HepG2 (cell line): ENCODE data around the gene NAP1L4. TPM values are rescaled to one million over a fixed set of nuclear protein-coding genes. Genes with fewer than 3 reads are reported as not detected.

Experiments used
- ATAC-seq: fragments of 200-7000 bp; cut with Tn5 transposase; 3 replicates; pipeline ENCODE4 v1.9.1; 2020; ENCODE audit warnings: mild to moderate bottlenecking, moderate library complexity
- BruUV-seq: library from RNA; stranded (reverse); fragments of 400-500 nt; replicated peaks from 2 replicates; lab custom pipeline; 2021; lab: Mats Ljungman, UMichigan
- CTCF ChIA-PET: fragments of 300-600 bp; formaldehyde crosslinking; extraction: SDS; loops from one replicate; lab custom pipeline; 2021; ENCODE audit warnings: low total read pairs, inconsistent platforms, low intra/inter-chr PET ratio; lab: Yijun Ruan, JAX
- POLR2A ChIA-PET: fragments of 350-600 bp; sonication (Branson Sonifier 250); formaldehyde crosslinking; loops from one replicate; lab custom pipeline; 2020; ENCODE audit warnings: antibody characterized with exemption, inconsistent platforms; lab: Yijun Ruan, JAX
- DNase-seq: peaks from one replicate; pipeline ENCODE4 v3.0.0-alpha.2; 2015; ENCODE audit warnings: low spot score
- FAIRE-seq: peaks from 3 replicates; lab custom pipeline; 2011; peaks lifted over from hg19 to GRCh38; lab: Jason Lieb, UNC
- H2AFZ ChIP-seq: one replicate; pipeline ENCODE4 v1.6.1; 2011; ENCODE audit warnings: low read length, inconsistent platforms
- H3K27ac ChIP-seq: fragments of 300-600 bp; 3 replicates; pipeline ENCODE4 v1.8.0; 2011; ENCODE audit warnings: mixed run types, mild to moderate bottlenecking, mixed read lengths, low read length, inconsistent platforms; ENCODE audit not compliant: insufficient read depth; ENCODE audit errors: extremely low read length
- H3K27me3 ChIP-seq, 2 experiments: fragments of 200-600 bp in 1 of 2; 2 replicates in 1 of 2; 3 replicates in 1 of 2; pipeline versions ENCODE4 v1.6.0 to v1.8.0; 2011; ENCODE audit warnings: low read length in 2 of 2, mild to moderate bottlenecking in 2 of 2, moderate library complexity in 2 of 2, inconsistent platforms in 1 of 2; ENCODE audit not compliant: insufficient read depth in 2 of 2, control insufficient read depth in 1 of 2
- H3K36me3 ChIP-seq, 2 experiments: fragments of 200-600 bp in 1 of 2; replicated peaks in 1 of 2; 2 replicates in 1 of 2; 3 replicates in 1 of 2; pipeline versions ENCODE4 v1.5.1 to v1.8.0; 2011; ENCODE audit warnings: low read length in 2 of 2, inconsistent platforms in 1 of 2; ENCODE audit not compliant: insufficient read depth in 2 of 2, control insufficient read depth in 1 of 2
- H3K4me1 ChIP-seq: 2 replicates; pipeline ENCODE4 v1.5.1; 2012; ENCODE audit warnings: low read length, inconsistent platforms; ENCODE audit not compliant: insufficient read depth
- H3K4me2 ChIP-seq: 2 replicates; pipeline ENCODE4 v1.6.0; 2011; ENCODE audit warnings: low read depth, low read length, inconsistent platforms
- H3K4me3 ChIP-seq, 3 experiments: fragments of 200-600 bp in 1 of 3; sonication (generic), shearing (Covaris generic) in 1 of 3; replicated peaks in 1 of 3; 2 replicates each; pipeline ENCODE4 v1.5.1; 2011 to 2016; ENCODE audit warnings: low read length in 3 of 3, inconsistent platforms in 2 of 3, low read depth in 2 of 3, mild to moderate bottlenecking in 2 of 3, control low read depth in 1 of 3, mixed read lengths in 1 of 3; ENCODE audit not compliant: insufficient read depth in 1 of 3
- H3K79me2 ChIP-seq: one replicate; pipeline ENCODE4 v1.6.1; 2011; ENCODE audit warnings: low read length, inconsistent platforms; ENCODE audit not compliant: insufficient read depth
- H3K9ac ChIP-seq: 2 replicates; pipeline ENCODE4 v1.6.0; 2011; ENCODE audit warnings: mild to moderate bottlenecking, low read depth, low read length, inconsistent platforms; ENCODE audit not compliant: insufficient read depth
- H3K9me3 ChIP-seq: 2 replicates; pipeline ENCODE4 v1.5.1; 2012; ENCODE audit warnings: mild to moderate bottlenecking, low read length
- H4K20me1 ChIP-seq: 2 replicates; pipeline ENCODE4 v1.6.0; 2011; ENCODE audit warnings: inconsistent platforms, mild to moderate bottlenecking, low read length, moderate library complexity; ENCODE audit not compliant: insufficient read depth
- AGO2 ChIP-seq: fragments of 200-400 bp; formaldehyde crosslinking; optimal IDR thresholded peaks from 2 replicates; pipeline ENCODE3; 2017; ENCODE audit warnings: mild to moderate bottlenecking, low read depth, low read length, moderate library complexity
- KAT8 ChIP-seq: IDR thresholded peaks from 2 replicates; pipeline ENCODE4 v1.6.1; 2016; ENCODE audit warnings: missing genetic modification reagents, missing compliant biosample characterization
- POLR2AphosphoS2 ChIP-seq: IDR thresholded peaks from 2 replicates; pipeline ENCODE4 v1.6.1; 2011; ENCODE audit warnings: low read depth, low read length, improper control_type of control experiment
- THYN1 ChIP-seq: sonication (generic); formaldehyde crosslinking; IDR thresholded peaks from 2 replicates; pipeline ENCODE4 v1.8.1; 2023; ENCODE audit warnings: low read depth, mild to moderate bottlenecking, moderate library complexity, missing genetic modification reagents, borderline replicate concordance
- whole genome bisulfite sequencing: methylation state at CpG from one replicate; pipeline ENCODE4 v1.1.6; 2017; ENCODE audit warnings: low lambda C conversion rate; 5-methylcytosine and 5-hydroxymethylcytosine counted together
- in situ Hi-C: cut with HindIII; loops from 2 replicates; pipeline ENCODE4 v1.10.0; 2017; ENCODE audit warnings: low pct_unique_long_range_greater_than_20kb; ENCODE audit not compliant: extremely low pct_ligation_motif_present
- intact Hi-C: fragments of 100-400 bp; cut with micrococcal nuclease; formaldehyde crosslinking; loops from one replicate; pipeline ENCODE4 v1.10.0; 2022; ENCODE audit not compliant: unreplicated experiment
- polyA plus RNA-seq, 8 experiments: library from polyadenylated mRNA; depleted of rRNA in 3 of 8; stranded (reverse) in 7 of 8; unstranded in 1 of 8; fragments of >200 nt; fragmentation: Illumina TruSeq in 4 of 8; extraction: Trizol in 4 of 8; gene quantifications; 2 replicates each; pipeline versions ENCODE4 v1.2.1 to v1.2.3, GENCODE V29; 2011 to 2016; ENCODE audit warnings: low read depth in 4 of 8, missing spikeins in 1 of 8, mixed read lengths in 1 of 8; ENCODE audit not compliant: insufficient read depth in 1 of 8
- total RNA-seq, 5 experiments: library from RNA; depleted of rRNA; stranded (reverse); fragments of >200 nt; fragmentation: Illumina TruSeq; extraction: Trizol; gene quantifications; 2 replicates each; pipeline ENCODE4 v1.2.3, GENCODE V29; 2016; ENCODE audit warnings: low read depth in 1 of 5
- TF ChIP-seq, protein P1 (sequence below): sonication (generic); formaldehyde crosslinking; IDR thresholded peaks from 2 replicates; pipeline ENCODE4 v1.5.0; 2020; ENCODE audit warnings: missing genetic modification reagents

NAP1L4 gene
- total and polyA plus RNA-seq, 2 of the 13 experiments (the other 11 are each of a cell fraction or from before 2014, with no cell fraction given) = 64.0 to 186 TPM

DNA sequence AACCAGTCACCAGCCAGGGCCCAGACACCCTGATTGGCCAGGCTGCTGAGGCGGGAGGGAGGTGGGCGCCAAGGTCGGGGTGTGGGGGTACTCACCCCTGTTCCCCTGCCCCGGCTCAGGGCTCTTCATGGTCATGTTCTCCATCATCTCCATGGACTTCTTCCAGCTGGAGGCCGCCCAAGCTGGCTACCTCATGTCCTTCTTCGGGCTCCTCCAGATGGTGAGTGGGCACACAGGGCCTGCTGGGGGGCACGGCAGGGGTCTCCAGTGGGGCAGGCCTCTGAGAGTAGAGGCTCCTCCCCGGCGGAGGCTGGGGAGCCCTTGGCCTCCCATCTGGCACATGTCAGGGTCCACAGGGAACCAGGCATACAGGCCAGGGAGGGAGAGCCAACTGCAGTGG lies 72.9 kb downstream of the NAP1L4 start:
- ChIA-PET CTCF (no interaction called here), POLR2A (interaction anchor here (1.2 kb wide), 1 partner anchor 16 kb away, joined by 3 read pairs; no protein-coding TSS in a partner anchor)
- Histone ChIP-seq H3K79me2 (no peaks in the 10 kb centered on the region), H3K4me3 (no peak overlapping the region), H3K36me3 (no peaks in the 10 kb centered on the region), H2AFZ (no peak overlapping the region), H3K9me3 (no peaks in the 10 kb centered on the region), H3K9ac (no peak overlapping the region), H3K27me3 (no peaks in the 10 kb centered on the region), H3K4me1 (no peaks in the 10 kb centered on the region), H3K4me2 (no peak overlapping the region), H4K20me1 (0 out of 2 replicates have a peak, but pooled peaks cover 2% of the 10 kb centered on the region), H3K27ac (no peak overlapping the region)
- intact Hi-C loops (no loop called here), in situ Hi-C loops (no loop called here)
- ATAC-seq (no peak), DNase-seq (no peak), FAIRE-seq (no peak)
- BruUV-seq = no TSS peak
- no CpG with 5 or more reads among the region's 9 CpGs for WGBS
- TF ChIP-seq AGO2 (peak; percentile 52), THYN1 (CRISPR knock-in tag) (no peak)

DNA sequence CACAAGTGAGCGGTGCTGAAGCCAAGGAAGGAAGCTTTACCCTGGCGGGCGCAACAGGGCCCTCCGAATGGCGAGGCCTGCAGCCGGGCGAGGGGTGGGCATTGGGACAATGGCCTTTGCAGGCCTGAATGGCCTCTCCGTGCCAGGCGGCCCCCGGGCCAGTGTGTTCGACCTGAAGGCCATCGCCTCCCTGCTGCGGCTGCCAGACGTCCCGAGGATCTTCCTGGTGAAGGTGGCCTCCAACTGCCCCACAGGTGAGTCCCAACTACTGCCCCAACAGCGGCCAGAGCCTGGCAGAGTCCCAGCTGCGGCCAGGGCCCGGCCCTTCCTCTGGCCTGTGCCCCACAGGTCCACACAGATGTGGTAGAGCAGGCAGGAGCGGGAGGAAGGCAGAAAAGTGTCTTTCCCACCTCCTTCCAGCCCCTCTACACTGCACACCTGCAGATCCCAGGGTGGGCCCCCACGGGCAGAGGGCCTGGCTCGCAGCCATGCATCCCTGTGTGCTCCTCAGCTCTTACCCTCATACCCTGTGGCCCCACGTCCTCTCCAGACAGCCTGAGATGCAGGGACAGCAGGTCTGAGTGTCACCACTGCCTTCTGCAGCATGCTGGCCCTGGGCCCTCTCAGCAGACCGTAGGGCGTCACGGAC lies 74.2 kb downstream of the NAP1L4 start:
- Histone ChIP-seq H4K20me1 (no peaks in the 10 kb centered on the region), H3K36me3 (no peaks in the 10 kb centered on the region), H3K79me2 (no peaks in the 10 kb centered on the region), H2AFZ (no peak overlapping the region), H3K4me1 (peaks cover under 1% of the 10 kb centered on the region), H3K4me2 (no peak overlapping the region), H3K9me3 (no peaks in the 10 kb centered on the region), H3K9ac (no peak overlapping the region), H3K27me3 (no peaks in the 10 kb centered on the region), H3K27ac (no peak overlapping the region), H3K4me3 (no peak overlapping the region)
- in situ Hi-C loops (no loop called here), intact Hi-C loops (no loop called here)
- TF ChIP-seq KAT8 (CRISPR knock-in tag) (no peak), AGO2 (peak; percentile 48), POLR2AphosphoS2 (no peak)
- TF ChIP-seq, protein P1, sequence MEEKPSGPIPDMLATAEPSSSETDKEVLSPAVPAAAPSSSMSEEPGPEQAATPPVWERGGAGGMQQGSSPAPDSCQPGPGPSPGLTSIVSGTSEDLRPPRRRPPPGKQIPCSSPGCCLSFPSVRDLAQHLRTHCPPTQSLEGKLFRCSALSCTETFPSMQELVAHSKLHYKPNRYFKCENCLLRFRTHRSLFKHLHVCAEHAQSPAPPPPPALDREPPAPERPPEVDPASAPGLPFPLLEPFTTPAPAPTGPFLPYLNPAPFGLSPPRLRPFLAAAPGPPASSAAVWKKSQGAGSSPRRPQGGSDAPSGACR (CRISPR knock-in tag) = no peak
- ATAC-seq = no peak
- WGBS = 94% methylated on average over 6 of the region's 25 CpGs
- DNase-seq = no peak
- no TSS peak for BruUV-seq
- FAIRE-seq = no peak
- ChIA-PET CTCF (no interaction called here), POLR2A (no interaction called here)
